HepG2 (cell line): Measurements from ENCODE around the gene PHF19. TPM values are rescaled to one million over a fixed set of nuclear protein-coding genes. Genes with fewer than 3 reads are reported as not detected.

ENCODE experiments used
- JUN ChIP-seq: sonication (generic); formaldehyde crosslinking; IDR thresholded peaks from 2 replicates; pipeline ENCODE4 v1.4.0; 2020; ENCODE audit warnings: mild to moderate bottlenecking, missing genetic modification reagents
- MIXL1 ChIP-seq: IDR thresholded peaks from 2 replicates; pipeline ENCODE4 v1.6.1; 2016
- REL ChIP-seq: sonication (generic); formaldehyde crosslinking; conservative IDR thresholded peaks from 2 replicates; pipeline ENCODE4 v1.8.0; 2022; ENCODE audit warnings: mild to moderate bottlenecking, missing genetic modification reagents, moderate library complexity
- SAFB2 ChIP-seq: sonication (generic); formaldehyde crosslinking; IDR thresholded peaks from 2 replicates; pipeline ENCODE4 v1.5.1; 2020; ENCODE audit warnings: missing genetic modification reagents, low read depth, mild to moderate bottlenecking, borderline replicate concordance
- SP1 ChIP-seq, 2 experiments: fragments of 450-650 bp in 1 of 2; sonication (generic) in 1 of 2; formaldehyde crosslinking in 1 of 2; IDR thresholded peaks; 2 replicates each; pipeline versions ENCODE4 v1.4.0 to v1.6.1; 2016 to 2020; ENCODE audit warnings: missing genetic modification reagents in 1 of 2
- XRCC5 ChIP-seq: fragments of 200-400 bp; formaldehyde crosslinking; optimal IDR thresholded peaks from 2 replicates; pipeline ENCODE3; 2017; ENCODE audit warnings: mild to moderate bottlenecking, low read length
- ZFP62 ChIP-seq: sonication (generic); formaldehyde crosslinking; IDR thresholded peaks from 2 replicates; pipeline ENCODE4 v1.4.0; 2020; ENCODE audit warnings: missing genetic modification reagents
- ZNF263 ChIP-seq: sonication (generic); formaldehyde crosslinking; IDR thresholded peaks from 2 replicates; pipeline ENCODE4 v1.4.0; 2020; ENCODE audit warnings: missing genetic modification reagents
- ZNF569 ChIP-seq: sonication (generic); formaldehyde crosslinking; IDR thresholded peaks from 2 replicates; pipeline ENCODE4 v1.5.0; 2020; ENCODE audit warnings: mild to moderate bottlenecking, missing genetic modification reagents, moderate library complexity, borderline replicate concordance
- ZNF577 ChIP-seq: sonication (generic); formaldehyde crosslinking; IDR thresholded peaks from 2 replicates; pipeline ENCODE4 v1.4.0; 2020; ENCODE audit warnings: mild to moderate bottlenecking, low read depth, missing genetic modification reagents, borderline replicate concordance
- ZSCAN31 ChIP-seq: sonication (generic); formaldehyde crosslinking; IDR thresholded peaks from 2 replicates; pipeline ENCODE4 v1.5.0; 2020; ENCODE audit warnings: low read depth, mild to moderate bottlenecking, missing genetic modification reagents
- ZZZ3 ChIP-seq: sonication (generic); formaldehyde crosslinking; IDR thresholded peaks from 2 replicates; pipeline ENCODE4 v1.4.0; 2020; ENCODE audit warnings: missing genetic modification reagents, mild to moderate bottlenecking, borderline replicate concordance
- polyA plus RNA-seq, 8 experiments: library from polyadenylated mRNA; depleted of rRNA in 3 of 8; stranded (reverse) in 7 of 8; unstranded in 1 of 8; fragments of >200 nt; fragmentation: Illumina TruSeq in 4 of 8; extraction: Trizol in 4 of 8; gene quantifications; 2 replicates each; pipeline versions ENCODE4 v1.2.1 to v1.2.3, GENCODE V29; 2011 to 2016; ENCODE audit warnings: low read depth in 4 of 8, missing spikeins in 1 of 8, mixed read lengths in 1 of 8; ENCODE audit not compliant: insufficient read depth in 1 of 8
- total RNA-seq, 5 experiments: library from RNA; depleted of rRNA; stranded (reverse); fragments of >200 nt; fragmentation: Illumina TruSeq; extraction: Trizol; gene quantifications; 2 replicates each; pipeline ENCODE4 v1.2.3, GENCODE V29; 2016; ENCODE audit warnings: low read depth in 1 of 5
- TF ChIP-seq, protein P1 (sequence below), 2 experiments: sonication (generic) in 1 of 2; formaldehyde crosslinking in 1 of 2; IDR thresholded peaks; 2 replicates each; pipeline versions ENCODE4 v1.4.0 to v1.6.1; 2018 to 2020; ENCODE audit warnings: missing genetic modification reagents in 2 of 2, borderline replicate concordance in 1 of 2, low read depth in 1 of 2, mild to moderate bottlenecking in 1 of 2, missing biosample characterization in 1 of 2
- TF ChIP-seq, protein P2 (sequence below): sonication (generic); formaldehyde crosslinking; IDR thresholded peaks from 2 replicates; pipeline ENCODE4 v1.4.0; 2020; ENCODE audit warnings: missing genetic modification reagents; ENCODE audit errors: not compliant biosample characterization
- TF ChIP-seq, protein P3 (sequence below): sonication (generic); formaldehyde crosslinking; IDR thresholded peaks from 2 replicates; pipeline ENCODE4 v1.4.0; 2020; ENCODE audit warnings: missing genetic modification reagents, borderline replicate concordance
- TF ChIP-seq, protein P4 (sequence below): conservative IDR thresholded peaks from 2 replicates; pipeline ENCODE4 v1.6.1; 2018; ENCODE audit warnings: missing genetic modification reagents
- TF ChIP-seq, protein P5 (sequence below): IDR thresholded peaks from 2 replicates; pipeline ENCODE4 v1.6.1; 2016; ENCODE audit warnings: low read depth, control low read depth

Gene PHF19
- total and polyA plus RNA-seq, 2 of the 13 experiments (the other 11 are each of a cell fraction or from before 2014, with no cell fraction given), result 29.7 to 41.3 TPM

DNA sequence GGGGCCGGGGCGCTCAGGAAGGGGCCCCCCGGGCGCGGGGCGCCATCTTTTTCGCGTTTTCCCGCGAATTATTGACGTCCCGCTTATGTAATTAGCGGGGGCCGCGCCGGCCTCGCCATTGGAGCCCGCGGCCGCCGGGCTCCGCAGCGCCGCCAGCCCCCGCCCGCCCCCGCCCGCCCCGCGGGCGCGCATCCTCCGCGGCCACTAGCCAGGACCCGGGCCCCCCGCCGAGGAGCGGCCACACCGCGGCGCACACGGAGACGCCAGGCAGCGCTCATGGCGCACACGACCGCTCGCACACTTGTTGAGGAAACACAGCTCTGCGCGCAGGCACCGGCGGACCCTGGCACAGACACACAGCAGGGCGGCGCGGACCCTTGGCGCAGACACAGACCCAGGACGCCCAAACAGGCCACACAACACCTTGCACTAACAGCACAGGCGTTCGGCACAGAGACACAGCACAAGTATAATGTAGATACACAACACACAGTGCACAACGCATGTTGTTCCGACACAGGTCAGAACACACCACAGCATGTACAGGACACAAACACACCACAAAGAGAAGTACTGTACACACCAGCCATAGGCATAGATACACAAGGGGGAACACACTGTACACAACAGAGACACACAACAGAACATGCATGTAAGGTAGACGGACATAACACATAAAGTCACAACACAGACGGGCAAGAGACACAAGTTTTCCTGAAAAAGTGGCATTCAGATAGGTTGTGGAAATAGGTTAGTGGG, 467 bp upstream of the PHF19 start (continued):
- TF ChIP-seq, protein P1, sequence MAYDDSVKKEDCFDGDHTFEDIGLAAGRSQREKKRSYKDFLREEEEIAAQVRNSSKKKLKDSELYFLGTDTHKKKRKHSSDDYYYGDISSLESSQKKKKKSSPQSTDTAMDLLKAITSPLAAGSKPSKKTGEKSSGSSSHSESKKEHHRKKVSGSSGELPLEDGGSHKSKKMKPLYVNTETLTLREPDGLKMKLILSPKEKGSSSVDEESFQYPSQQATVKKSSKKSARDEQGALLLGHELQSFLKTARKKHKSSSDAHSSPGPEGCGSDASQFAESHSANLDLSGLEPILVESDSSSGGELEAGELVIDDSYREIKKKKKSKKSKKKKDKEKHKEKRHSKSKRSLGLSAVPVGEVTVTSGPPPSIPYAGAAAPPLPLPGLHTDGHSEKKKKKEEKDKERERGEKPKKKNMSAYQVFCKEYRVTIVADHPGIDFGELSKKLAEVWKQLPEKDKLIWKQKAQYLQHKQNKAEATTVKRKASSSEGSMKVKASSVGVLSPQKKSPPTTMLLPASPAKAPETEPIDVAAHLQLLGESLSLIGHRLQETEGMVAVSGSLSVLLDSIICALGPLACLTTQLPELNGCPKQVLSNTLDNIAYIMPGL (CRISPR knock-in tag; IDR thresholded peaks at IDR 0.05; ENCODE audit: borderline replicate concordance in 1 of 2, low read depth in 1 of 2), result peak; percentile 62 to 68; a peak in 2 of 4 replicates
- TF ChIP-seq SP1 (IDR thresholded peaks at IDR 0.05) (no peak), SP1 (CRISPR knock-in tag; IDR thresholded peaks at IDR 0.05) (peak; percentile 39; the same call in 1 of the 2 replicates), MIXL1 (CRISPR knock-in tag) (no peak), ZSCAN31 (CRISPR knock-in tag) (peak; percentile 59; the same call in 1 of the 2 replicates), ZNF569 (CRISPR knock-in tag) (no peak), JUN (CRISPR knock-in tag) (peak; percentile 67; the same call in 1 of the 2 replicates), SAFB2 (0 out of 2 replicates have a peak, but pooled peaks have one; percentile 7), ZNF263 (CRISPR knock-in tag) (no peak), ZNF577 (no peak), XRCC5 (peak; percentile 46), ZFP62 (CRISPR knock-in tag) (no peak), ZZZ3 (CRISPR knock-in tag) (no peak), REL (CRISPR knock-in tag) (no peak)
- TF ChIP-seq, protein P2, sequence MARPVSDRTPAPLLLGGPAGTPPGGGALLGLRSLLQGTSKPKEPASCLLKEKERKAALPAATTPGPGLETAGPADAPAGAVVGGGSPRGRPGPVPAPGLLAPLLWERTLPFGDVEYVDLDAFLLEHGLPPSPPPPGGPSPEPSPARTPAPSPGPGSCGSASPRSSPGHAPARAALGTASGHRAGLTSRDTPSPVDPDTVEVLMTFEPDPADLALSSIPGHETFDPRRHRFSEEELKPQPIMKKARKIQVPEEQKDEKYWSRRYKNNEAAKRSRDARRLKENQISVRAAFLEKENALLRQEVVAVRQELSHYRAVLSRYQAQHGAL (CRISPR knock-in tag), result no peak
- TF ChIP-seq, protein P3, sequence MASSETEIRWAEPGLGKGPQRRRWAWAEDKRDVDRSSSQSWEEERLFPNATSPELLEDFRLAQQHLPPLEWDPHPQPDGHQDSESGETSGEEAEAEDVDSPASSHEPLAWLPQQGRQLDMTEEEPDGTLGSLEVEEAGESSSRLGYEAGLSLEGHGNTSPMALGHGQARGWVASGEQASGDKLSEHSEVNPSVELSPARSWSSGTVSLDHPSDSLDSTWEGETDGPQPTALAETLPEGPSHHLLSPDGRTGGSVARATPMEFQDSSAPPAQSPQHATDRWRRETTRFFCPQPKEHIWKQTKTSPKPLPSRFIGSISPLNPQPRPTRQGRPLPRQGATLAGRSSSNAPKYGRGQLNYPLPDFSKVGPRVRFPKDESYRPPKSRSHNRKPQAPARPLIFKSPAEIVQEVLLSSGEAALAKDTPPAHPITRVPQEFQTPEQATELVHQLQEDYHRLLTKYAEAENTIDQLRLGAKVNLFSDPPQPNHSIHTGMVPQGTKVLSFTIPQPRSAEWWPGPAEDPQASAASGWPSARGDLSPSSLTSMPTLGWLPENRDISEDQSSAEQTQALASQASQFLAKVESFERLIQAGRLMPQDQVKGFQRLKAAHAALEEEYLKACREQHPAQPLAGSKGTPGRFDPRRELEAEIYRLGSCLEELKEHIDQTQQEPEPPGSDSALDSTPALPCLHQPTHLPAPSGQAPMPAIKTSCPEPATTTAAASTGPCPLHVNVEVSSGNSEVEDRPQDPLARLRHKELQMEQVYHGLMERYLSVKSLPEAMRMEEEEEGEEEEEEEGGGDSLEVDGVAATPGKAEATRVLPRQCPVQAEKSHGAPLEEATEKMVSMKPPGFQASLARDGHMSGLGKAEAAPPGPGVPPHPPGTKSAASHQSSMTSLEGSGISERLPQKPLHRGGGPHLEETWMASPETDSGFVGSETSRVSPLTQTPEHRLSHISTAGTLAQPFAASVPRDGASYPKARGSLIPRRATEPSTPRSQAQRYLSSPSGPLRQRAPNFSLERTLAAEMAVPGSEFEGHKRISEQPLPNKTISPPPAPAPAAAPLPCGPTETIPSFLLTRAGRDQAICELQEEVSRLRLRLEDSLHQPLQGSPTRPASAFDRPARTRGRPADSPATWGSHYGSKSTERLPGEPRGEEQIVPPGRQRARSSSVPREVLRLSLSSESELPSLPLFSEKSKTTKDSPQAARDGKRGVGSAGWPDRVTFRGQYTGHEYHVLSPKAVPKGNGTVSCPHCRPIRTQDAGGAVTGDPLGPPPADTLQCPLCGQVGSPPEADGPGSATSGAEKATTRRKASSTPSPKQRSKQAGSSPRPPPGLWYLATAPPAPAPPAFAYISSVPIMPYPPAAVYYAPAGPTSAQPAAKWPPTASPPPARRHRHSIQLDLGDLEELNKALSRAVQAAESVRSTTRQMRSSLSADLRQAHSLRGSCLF (CRISPR knock-in tag), result no peak
- TF ChIP-seq, protein P4, sequence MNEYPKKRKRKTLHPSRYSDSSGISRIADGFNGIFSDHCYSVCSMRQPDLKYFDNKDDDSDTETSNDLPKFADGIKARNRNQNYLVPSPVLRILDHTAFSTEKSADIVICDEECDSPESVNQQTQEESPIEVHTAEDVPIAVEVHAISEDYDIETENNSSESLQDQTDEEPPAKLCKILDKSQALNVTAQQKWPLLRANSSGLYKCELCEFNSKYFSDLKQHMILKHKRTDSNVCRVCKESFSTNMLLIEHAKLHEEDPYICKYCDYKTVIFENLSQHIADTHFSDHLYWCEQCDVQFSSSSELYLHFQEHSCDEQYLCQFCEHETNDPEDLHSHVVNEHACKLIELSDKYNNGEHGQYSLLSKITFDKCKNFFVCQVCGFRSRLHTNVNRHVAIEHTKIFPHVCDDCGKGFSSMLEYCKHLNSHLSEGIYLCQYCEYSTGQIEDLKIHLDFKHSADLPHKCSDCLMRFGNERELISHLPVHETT (CRISPR knock-in tag), result no peak
- TF ChIP-seq, protein P5, sequence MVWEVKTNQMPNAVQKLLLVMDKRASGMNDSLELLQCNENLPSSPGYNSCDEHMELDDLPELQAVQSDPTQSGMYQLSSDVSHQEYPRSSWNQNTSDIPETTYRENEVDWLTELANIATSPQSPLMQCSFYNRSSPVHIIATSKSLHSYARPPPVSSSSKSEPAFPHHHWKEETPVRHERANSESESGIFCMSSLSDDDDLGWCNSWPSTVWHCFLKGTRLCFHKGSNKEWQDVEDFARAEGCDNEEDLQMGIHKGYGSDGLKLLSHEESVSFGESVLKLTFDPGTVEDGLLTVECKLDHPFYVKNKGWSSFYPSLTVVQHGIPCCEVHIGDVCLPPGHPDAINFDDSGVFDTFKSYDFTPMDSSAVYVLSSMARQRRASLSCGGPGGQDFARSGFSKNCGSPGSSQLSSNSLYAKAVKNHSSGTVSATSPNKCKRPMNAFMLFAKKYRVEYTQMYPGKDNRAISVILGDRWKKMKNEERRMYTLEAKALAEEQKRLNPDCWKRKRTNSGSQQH (CRISPR knock-in tag), result 0 out of 2 replicates have a peak, but pooled peaks have one; percentile 22
